ENCODE measurements around the gene IPO8. TPM values are rescaled to one million over a fixed set of nuclear protein-coding genes. Genes with fewer than 3 reads are reported as not detected.

IPO8 gene
- total and polyA plus RNA-seq, 2 of the 4 experiments (the other 2 are of a cell fraction), result 11.1 to 31.5 TPM

DNA sequence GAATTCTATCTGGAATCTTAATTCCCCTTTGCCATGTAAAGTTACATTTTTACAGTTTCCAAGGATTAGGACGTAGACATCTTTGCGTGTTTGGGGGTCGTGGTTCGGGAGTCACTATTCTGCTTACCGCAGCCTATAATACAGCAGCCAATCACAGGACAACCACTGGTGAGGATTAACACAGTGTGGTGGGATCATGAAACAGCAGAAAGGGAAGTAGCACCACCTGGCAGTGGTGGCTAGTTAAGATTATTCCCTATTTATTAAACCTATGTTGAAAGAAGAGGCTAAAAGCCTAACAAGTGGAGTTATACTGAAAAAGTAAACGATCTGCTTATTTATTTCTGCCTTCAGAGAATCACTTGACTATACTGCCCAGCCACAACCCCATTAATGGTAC, 71.7 kb downstream of the IPO8 start:
- Histone ChIP-seq H4K91ac (ENCODE audit: insufficient read depth, low read depth, low read length) (no peak overlapping the region), H3K79me1 (ENCODE audit: low read depth in 1 of 2, low read length in 2 of 2) (no peaks in the 10 kb centered on the region), H2AK5ac (ENCODE audit: low read depth, low read length) (no peak overlapping the region), H3K9me3 (ENCODE audit: control insufficient read depth, insufficient read depth, low read length) (no peaks in the 10 kb centered on the region), H3K27ac (ENCODE audit: insufficient read depth, low read length) (no peak overlapping the region), H3K4ac (ENCODE audit: low read depth, low read length) (no peak overlapping the region), H2BK120ac (ENCODE audit: low read depth, low read length) (no peak overlapping the region), H3K4me1 (ENCODE audit: control insufficient read depth, insufficient read depth, low read length) (peaks cover 2% of the 10 kb centered on the region; the same call in 1 of the 2 replicates), H3K56ac (ENCODE audit: extremely low read depth, insufficient read depth, low read length) (no peak overlapping the region), H3K9ac (ENCODE audit: low read depth, low read length) (no peak overlapping the region), H3K4me3 (ENCODE audit: insufficient read depth, low read depth, low read length) (no peak overlapping the region), H4K8ac (ENCODE audit: low read depth in 2 of 2, low read length in 2 of 2) (no peak overlapping the region), H3K14ac (replicated peaks; ENCODE audit: low read depth, low read length) (no peak overlapping the region), H4K5ac (ENCODE audit: low read depth, low read length) (no peak overlapping the region), H2AFZ (replicated peaks; ENCODE audit: low read length, poor library complexity) (no peak overlapping the region), H2AK9ac (replicated peaks; ENCODE audit: low read depth, low read length, poor library complexity) (no peak overlapping the region), H3K4me2 (ENCODE audit: low read depth, low read length) (no peak overlapping the region), H3K9me1 (ENCODE audit: insufficient read depth, low read length) (no peaks in the 10 kb centered on the region), H3K23ac (ENCODE audit: low read depth, low read length) (no peak overlapping the region), H2BK15ac (ENCODE audit: low read depth, low read length) (no peak overlapping the region), H2BK5ac (ENCODE audit: low read depth, low read length, poor library complexity, severe bottlenecking) (no peak overlapping the region), H3K27me3 (ENCODE audit: control insufficient read depth, insufficient read depth, low read length) (no peaks in the 10 kb centered on the region), H2BK20ac (ENCODE audit: low read depth, low read length) (no peak overlapping the region), H3K18ac (ENCODE audit: low read depth, low read length) (no peak overlapping the region), H4K20me1 (ENCODE audit: insufficient read depth, low read length) (no peaks in the 10 kb centered on the region), H3K36me3 (ENCODE audit: control insufficient read depth, insufficient read depth, low read length) (peaks cover 5% of the 10 kb centered on the region; the same call in 1 of the 2 replicates)
- DNase-seq, result no peak
- no CpG with 5 or more reads among the region's 6 CpGs for WGBS, 2 experiments (ENCODE audit: extremely low coverage in 2 of 2, insufficient read length in 1 of 2)
- TF ChIP-seq CHD1 (IDR thresholded peaks at IDR 0.05; ENCODE audit: low read depth, low read length) (no peak), POLR2A (IDR thresholded peaks at IDR 0.05; ENCODE audit: low read depth, low read length) (no peak), RFX5 (IDR thresholded peaks at IDR 0.05; ENCODE audit: low read depth, low read length) (no peak), FOS (IDR thresholded peaks at IDR 0.05; ENCODE audit: low read depth, low read length) (no peak), RCOR1 (IDR thresholded peaks at IDR 0.05; ENCODE audit: insufficient replicate concordance, low read length) (no peak), CEBPB (IDR thresholded peaks at IDR 0.05; ENCODE audit: low read depth, low read length) (no peak), NFE2L2 (IDR thresholded peaks at IDR 0.05; ENCODE audit: low read depth, low read length) (no peak), SMC3 (IDR thresholded peaks at IDR 0.05; ENCODE audit: low read depth, low read length) (no peak), BHLHE40 (IDR thresholded peaks at IDR 0.05; ENCODE audit: low read depth, low read length) (no peak), MAFK (IDR thresholded peaks at IDR 0.05; ENCODE audit: low read depth, low read length) (no peak), MAZ (IDR thresholded peaks at IDR 0.05; ENCODE audit: borderline replicate concordance, low read depth, low read length) (no peak)
- TF ChIP-seq, protein P1, sequence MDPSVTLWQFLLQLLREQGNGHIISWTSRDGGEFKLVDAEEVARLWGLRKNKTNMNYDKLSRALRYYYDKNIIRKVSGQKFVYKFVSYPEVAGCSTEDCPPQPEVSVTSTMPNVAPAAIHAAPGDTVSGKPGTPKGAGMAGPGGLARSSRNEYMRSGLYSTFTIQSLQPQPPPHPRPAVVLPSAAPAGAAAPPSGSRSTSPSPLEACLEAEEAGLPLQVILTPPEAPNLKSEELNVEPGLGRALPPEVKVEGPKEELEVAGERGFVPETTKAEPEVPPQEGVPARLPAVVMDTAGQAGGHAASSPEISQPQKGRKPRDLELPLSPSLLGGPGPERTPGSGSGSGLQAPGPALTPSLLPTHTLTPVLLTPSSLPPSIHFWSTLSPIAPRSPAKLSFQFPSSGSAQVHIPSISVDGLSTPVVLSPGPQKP (IDR thresholded peaks at IDR 0.05; ENCODE audit: borderline replicate concordance, low read depth, low read length), result no peak
- TF ChIP-seq, protein P2, sequence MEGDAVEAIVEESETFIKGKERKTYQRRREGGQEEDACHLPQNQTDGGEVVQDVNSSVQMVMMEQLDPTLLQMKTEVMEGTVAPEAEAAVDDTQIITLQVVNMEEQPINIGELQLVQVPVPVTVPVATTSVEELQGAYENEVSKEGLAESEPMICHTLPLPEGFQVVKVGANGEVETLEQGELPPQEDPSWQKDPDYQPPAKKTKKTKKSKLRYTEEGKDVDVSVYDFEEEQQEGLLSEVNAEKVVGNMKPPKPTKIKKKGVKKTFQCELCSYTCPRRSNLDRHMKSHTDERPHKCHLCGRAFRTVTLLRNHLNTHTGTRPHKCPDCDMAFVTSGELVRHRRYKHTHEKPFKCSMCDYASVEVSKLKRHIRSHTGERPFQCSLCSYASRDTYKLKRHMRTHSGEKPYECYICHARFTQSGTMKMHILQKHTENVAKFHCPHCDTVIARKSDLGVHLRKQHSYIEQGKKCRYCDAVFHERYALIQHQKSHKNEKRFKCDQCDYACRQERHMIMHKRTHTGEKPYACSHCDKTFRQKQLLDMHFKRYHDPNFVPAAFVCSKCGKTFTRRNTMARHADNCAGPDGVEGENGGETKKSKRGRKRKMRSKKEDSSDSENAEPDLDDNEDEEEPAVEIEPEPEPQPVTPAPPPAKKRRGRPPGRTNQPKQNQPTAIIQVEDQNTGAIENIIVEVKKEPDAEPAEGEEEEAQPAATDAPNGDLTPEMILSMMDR (conservative IDR thresholded peaks at IDR 0.05; ENCODE audit: low read depth, low read length), result no peak
- intact Hi-C loops (cut with micrococcal nuclease), result no loop called here
- no TSS peak for BruUV-seq (replicated peaks)
- CTCF ChIA-PET, result no interaction called here
- ATAC-seq (ENCODE audit: low read depth), result no peak
- POLR2A ChIA-PET (ENCODE audit: unreplicated experiment), result no interaction called here
- in situ Hi-C loops (cut with MboI; ENCODE audit: low sequenced_read_pairs), result no loop called here
- dilution Hi-C loops (cut with HindIII; ENCODE audit: low sequenced_read_pairs, unreplicated experiment), result no loop called here

All from IMR-90 (cell line).